A549 (cell line): ENCODE measurements around the gene RASA3.

Source experiments
- CBX2 ChIP-seq: fragments of 200-600 bp; sonication (generic); IDR thresholded peaks from 2 replicates; pipeline ENCODE4 v1.6.1; 2016; ENCODE audit warnings: low read depth, mild to moderate bottlenecking, borderline replicate concordance
- E2F6 ChIP-seq: IDR thresholded peaks from 2 replicates; pipeline ENCODE4 v1.6.1; 2012; ENCODE audit warnings: low read depth, borderline replicate concordance
- EP300 ChIP-seq, 2 experiments: fragments of >200 bp; sonication (Bioruptor Twin); formaldehyde crosslinking; IDR thresholded peaks; 2 replicates in 1 of 2; 3 replicates in 1 of 2; pipeline ENCODE4 v1.6.1; 2016 to 2017
- FOSB ChIP-seq: fragments of 250-450 bp; sonication (Bioruptor Pico); IDR thresholded peaks from 2 replicates; pipeline ENCODE4 v1.5.0; 2020; ENCODE audit warnings: mild to moderate bottlenecking, moderate library complexity
- JUN ChIP-seq, 2 experiments: fragments of >200 bp; sonication (Bioruptor Twin); formaldehyde crosslinking; IDR thresholded peaks; 2 replicates in 1 of 2; 3 replicates in 1 of 2; pipeline ENCODE4 v1.6.1; 2016 to 2017
- KDM1A ChIP-seq: fragments of 200-600 bp; sonication (generic); IDR thresholded peaks from 2 replicates; pipeline ENCODE4 v1.6.1; 2016; ENCODE audit warnings: low read depth, mild to moderate bottlenecking
- MAFK ChIP-seq: fragments of 450-650 bp; IDR thresholded peaks from 2 replicates; pipeline ENCODE4 v1.6.1; 2014; ENCODE audit not compliant: partially characterized antibody
- POLR2A ChIP-seq: IDR thresholded peaks from 2 replicates; pipeline ENCODE4 v1.6.1; 2012; ENCODE audit warnings: mild to moderate bottlenecking, low read length
- RNF2 ChIP-seq: fragments of 200-600 bp; sonication (generic); IDR thresholded peaks from 2 replicates; pipeline ENCODE4 v1.6.1; 2016; ENCODE audit warnings: low read depth, mild to moderate bottlenecking, antibody characterized with exemption, moderate library complexity, borderline replicate concordance
- SREBF2 ChIP-seq: fragments of 450-650 bp; IDR thresholded peaks from 2 replicates; pipeline ENCODE4 v1.6.1; 2014; ENCODE audit warnings: mild to moderate bottlenecking, moderate library complexity
- ZFP36 ChIP-seq: fragments of 450-650 bp; IDR thresholded peaks from 2 replicates; pipeline ENCODE4 v1.6.1; 2014; ENCODE audit warnings: borderline replicate concordance; ENCODE audit not compliant: partially characterized antibody
- TF ChIP-seq, protein P1 (sequence below): fragments of >200 bp; sonication (Bioruptor Twin); formaldehyde crosslinking; IDR thresholded peaks from 3 replicates; pipeline ENCODE4 v1.5.1; 2016
- TF ChIP-seq, protein P2 (sequence below): fragments of 200-600 bp; sonication (generic); IDR thresholded peaks from 2 replicates; pipeline ENCODE4 v1.6.1; 2016; ENCODE audit warnings: antibody characterized with exemption, mild to moderate bottlenecking, moderate library complexity
- TF ChIP-seq, protein P3 (sequence below): IDR thresholded peaks from 2 replicates; pipeline ENCODE4 v1.6.1; 2012

GRCh38 chr13:114071991-114072390 lies 60.4 kb downstream of the RASA3 start:
- no peak for TF ChIP-seq JUN (IDR thresholded peaks at IDR 0.05)
- TF ChIP-seq, protein P1, sequence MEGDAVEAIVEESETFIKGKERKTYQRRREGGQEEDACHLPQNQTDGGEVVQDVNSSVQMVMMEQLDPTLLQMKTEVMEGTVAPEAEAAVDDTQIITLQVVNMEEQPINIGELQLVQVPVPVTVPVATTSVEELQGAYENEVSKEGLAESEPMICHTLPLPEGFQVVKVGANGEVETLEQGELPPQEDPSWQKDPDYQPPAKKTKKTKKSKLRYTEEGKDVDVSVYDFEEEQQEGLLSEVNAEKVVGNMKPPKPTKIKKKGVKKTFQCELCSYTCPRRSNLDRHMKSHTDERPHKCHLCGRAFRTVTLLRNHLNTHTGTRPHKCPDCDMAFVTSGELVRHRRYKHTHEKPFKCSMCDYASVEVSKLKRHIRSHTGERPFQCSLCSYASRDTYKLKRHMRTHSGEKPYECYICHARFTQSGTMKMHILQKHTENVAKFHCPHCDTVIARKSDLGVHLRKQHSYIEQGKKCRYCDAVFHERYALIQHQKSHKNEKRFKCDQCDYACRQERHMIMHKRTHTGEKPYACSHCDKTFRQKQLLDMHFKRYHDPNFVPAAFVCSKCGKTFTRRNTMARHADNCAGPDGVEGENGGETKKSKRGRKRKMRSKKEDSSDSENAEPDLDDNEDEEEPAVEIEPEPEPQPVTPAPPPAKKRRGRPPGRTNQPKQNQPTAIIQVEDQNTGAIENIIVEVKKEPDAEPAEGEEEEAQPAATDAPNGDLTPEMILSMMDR = no peak
- TF ChIP-seq, protein P2, sequence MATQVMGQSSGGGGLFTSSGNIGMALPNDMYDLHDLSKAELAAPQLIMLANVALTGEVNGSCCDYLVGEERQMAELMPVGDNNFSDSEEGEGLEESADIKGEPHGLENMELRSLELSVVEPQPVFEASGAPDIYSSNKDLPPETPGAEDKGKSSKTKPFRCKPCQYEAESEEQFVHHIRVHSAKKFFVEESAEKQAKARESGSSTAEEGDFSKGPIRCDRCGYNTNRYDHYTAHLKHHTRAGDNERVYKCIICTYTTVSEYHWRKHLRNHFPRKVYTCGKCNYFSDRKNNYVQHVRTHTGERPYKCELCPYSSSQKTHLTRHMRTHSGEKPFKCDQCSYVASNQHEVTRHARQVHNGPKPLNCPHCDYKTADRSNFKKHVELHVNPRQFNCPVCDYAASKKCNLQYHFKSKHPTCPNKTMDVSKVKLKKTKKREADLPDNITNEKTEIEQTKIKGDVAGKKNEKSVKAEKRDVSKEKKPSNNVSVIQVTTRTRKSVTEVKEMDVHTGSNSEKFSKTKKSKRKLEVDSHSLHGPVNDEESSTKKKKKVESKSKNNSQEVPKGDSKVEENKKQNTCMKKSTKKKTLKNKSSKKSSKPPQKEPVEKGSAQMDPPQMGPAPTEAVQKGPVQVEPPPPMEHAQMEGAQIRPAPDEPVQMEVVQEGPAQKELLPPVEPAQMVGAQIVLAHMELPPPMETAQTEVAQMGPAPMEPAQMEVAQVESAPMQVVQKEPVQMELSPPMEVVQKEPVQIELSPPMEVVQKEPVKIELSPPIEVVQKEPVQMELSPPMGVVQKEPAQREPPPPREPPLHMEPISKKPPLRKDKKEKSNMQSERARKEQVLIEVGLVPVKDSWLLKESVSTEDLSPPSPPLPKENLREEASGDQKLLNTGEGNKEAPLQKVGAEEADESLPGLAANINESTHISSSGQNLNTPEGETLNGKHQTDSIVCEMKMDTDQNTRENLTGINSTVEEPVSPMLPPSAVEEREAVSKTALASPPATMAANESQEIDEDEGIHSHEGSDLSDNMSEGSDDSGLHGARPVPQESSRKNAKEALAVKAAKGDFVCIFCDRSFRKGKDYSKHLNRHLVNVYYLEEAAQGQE = no peak
- no peak for TF ChIP-seq CBX2
- no peak for TF ChIP-seq POLR2A
- TF ChIP-seq E2F6 = no peak
- no peak for TF ChIP-seq EP300 (IDR thresholded peaks at IDR 0.05)
- TF ChIP-seq RNF2 = no peak
- TF ChIP-seq, protein P3, sequence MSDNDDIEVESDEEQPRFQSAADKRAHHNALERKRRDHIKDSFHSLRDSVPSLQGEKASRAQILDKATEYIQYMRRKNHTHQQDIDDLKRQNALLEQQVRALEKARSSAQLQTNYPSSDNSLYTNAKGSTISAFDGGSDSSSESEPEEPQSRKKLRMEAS = no peak
- TF ChIP-seq ZFP36 = no peak
- TF ChIP-seq MAFK = no peak
- no peak for TF ChIP-seq KDM1A
- no peak for TF ChIP-seq FOSB (CRISPR knock-in tag)
- TF ChIP-seq SREBF2 = no peak
